Fibroblast of villous mesenchyme (primary cell): ENCODE measurements around the gene CDH4. TPM values are rescaled to one million over a fixed set of nuclear protein-coding genes. Genes with fewer than 3 reads are reported as not detected.

Source experiments
- DNase-seq: peaks from one replicate; pipeline ENCODE4 v3.0.0-alpha.2; 2010; ENCODE audit warnings: low read depth
- H3K4me3 ChIP-seq: 2 replicates; pipeline ENCODE4 v1.5.1; 2011; ENCODE audit warnings: low read depth, mild to moderate bottlenecking, low read length
- CTCF ChIP-seq: IDR thresholded peaks from 2 replicates; pipeline ENCODE4 v1.5.1; 2012; ENCODE audit warnings: low read depth, mild to moderate bottlenecking, low read length; ENCODE audit not compliant: insufficient read depth
- total RNA-seq: library from RNA; depleted of rRNA; stranded (reverse); fragments of >200 nt; gene quantifications from 2 replicates; pipeline ENCODE4 v1.2.3, GENCODE V29; 2012

The CDH4 gene
- total RNA-seq, 1 donor = 1.7 TPM

GRCh38 chr20:61956396-61957342 is 704.6 kb downstream of the CDH4 start:
- DNase-seq = peak; percentile 42
- no peak for TF ChIP-seq CTCF
- no peak overlapping the region for H3K4me3 ChIP-seq

- no peak overlapping the region for H3K4me3 ChIP-seq
- no peak for TF ChIP-seq CTCF
- no peak for DNase-seq
These were observed 706.1 kb downstream of the CDH4 start for GRCh38 chr20:61957961-61958715.

- no peak for DNase-seq
These were observed 707.0 kb downstream of the CDH4 start for GRCh38 chr20:61958773-61959700.

GRCh38 chr20:61960836-61961235 is 708.8 kb downstream of the CDH4 start:
- no peak overlapping the region for H3K4me3 ChIP-seq
- DNase-seq = no peak
- TF ChIP-seq CTCF = no peak

More at GRCh38 chr20:61958773-61959700, 707.0 kb downstream of the CDH4 start:
- H3K4me3 ChIP-seq = no peak overlapping the region
- no peak for TF ChIP-seq CTCF

- no peak for DNase-seq
- TF ChIP-seq CTCF = no peak
- no peak overlapping the region for H3K4me3 ChIP-seq
These were observed 711.1 kb downstream of the CDH4 start for GRCh38 chr20:61963149-61963548.

GRCh38 chr20:61963885-61964674 is 712.0 kb downstream of the CDH4 start:
- H3K4me3 ChIP-seq = no peak overlapping the region
- no peak for DNase-seq
- no peak for TF ChIP-seq CTCF
